Measurements from ENCODE around the gene EVC2. TPM values are rescaled to one million over a fixed set of nuclear protein-coding genes. Genes with fewer than 3 reads are reported as not detected.

EVC2 gene
- total RNA-seq, 2 donors from 2014 or later = 0.49 to 0.93 TPM

DNA sequence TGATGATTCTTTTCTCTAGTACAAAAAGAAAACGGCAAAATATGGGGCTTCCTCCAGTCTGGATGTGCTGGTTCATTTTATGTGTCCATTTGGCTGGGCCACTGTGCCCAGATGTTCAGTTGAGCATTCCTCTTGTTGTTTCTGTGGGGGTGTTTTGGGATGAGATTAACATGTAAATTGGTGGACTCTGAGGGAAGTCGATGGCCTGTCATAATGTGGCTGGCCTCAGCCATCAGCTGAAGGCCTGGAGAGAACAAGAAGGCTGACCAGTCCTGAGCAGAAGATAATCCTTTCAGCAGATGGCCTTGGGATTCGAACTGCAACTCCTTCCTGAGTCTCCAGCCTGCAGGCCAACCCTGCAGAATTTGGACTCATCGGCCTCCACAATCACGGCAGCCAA lies 136.7 kb downstream of the EVC2 start:
- no peaks in the 10 kb centered on the region for H3K9me3 ChIP-seq
- no peak overlapping the region for H3K9ac ChIP-seq (ENCODE audit: low read depth in 2 of 2, low read length in 2 of 2)
- no peaks in the 10 kb centered on the region for H3K27me3 ChIP-seq
- intact Hi-C loops (cut with DNase I) = no loop called here
- H3K4me1 ChIP-seq = no peaks in the 10 kb centered on the region
- no peak for DNase-seq
- H3K36me3 ChIP-seq = no peaks in the 10 kb centered on the region
- no peak overlapping the region for H3K4me3 ChIP-seq
- H3K27ac ChIP-seq = no peak overlapping the region
- TF ChIP-seq CTCF (IDR thresholded peaks at IDR 0.05) = no peak

DNA sequence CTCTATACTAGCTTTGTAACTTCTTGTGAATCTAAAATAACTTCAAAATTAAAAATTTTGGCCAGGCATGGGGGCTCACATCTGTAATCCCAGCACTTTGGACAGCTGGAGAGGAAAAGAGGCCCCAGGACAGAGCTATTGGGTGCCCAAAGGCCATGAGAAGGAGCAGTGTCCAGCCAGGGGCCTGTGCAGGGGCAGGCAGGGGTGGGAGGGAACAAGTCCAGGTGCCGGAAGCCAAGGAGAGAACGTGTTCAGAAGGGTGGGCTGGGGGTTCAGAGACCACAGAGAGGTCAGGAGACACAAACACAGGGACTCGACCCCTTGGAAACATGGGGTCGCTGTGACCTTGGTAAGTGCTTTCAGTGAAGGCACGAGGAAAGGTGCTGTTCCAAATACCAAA lies 138.9 kb downstream of the EVC2 start:
- intact Hi-C loops (cut with DNase I) = no loop called here
- no peak overlapping the region for H3K27ac ChIP-seq
- no peaks in the 10 kb centered on the region for H3K4me1 ChIP-seq
- no peak for TF ChIP-seq CTCF (IDR thresholded peaks at IDR 0.05)
- no peak overlapping the region for H3K9ac ChIP-seq (ENCODE audit: low read depth in 2 of 2, low read length in 2 of 2)
- DNase-seq = no peak
- H3K4me3 ChIP-seq = no peak overlapping the region
- no peaks in the 10 kb centered on the region for H3K9me3 ChIP-seq
- H3K27me3 ChIP-seq = no peaks in the 10 kb centered on the region
- H3K36me3 ChIP-seq = no peaks in the 10 kb centered on the region

- no peak for TF ChIP-seq CTCF (IDR thresholded peaks at IDR 0.05)
- no peaks in the 10 kb centered on the region for H3K4me1 ChIP-seq
- H3K4me3 ChIP-seq = no peak overlapping the region
- H3K27ac ChIP-seq = no peak overlapping the region
- H3K9me3 ChIP-seq = no peaks in the 10 kb centered on the region
- intact Hi-C loops (cut with DNase I) = no loop called here
- no peaks in the 10 kb centered on the region for H3K36me3 ChIP-seq
- no peak for DNase-seq
- H3K27me3 ChIP-seq = no peaks in the 10 kb centered on the region
- H3K9ac ChIP-seq (ENCODE audit: low read depth in 2 of 2, low read length in 2 of 2) = no peak overlapping the region
Measured at GRCh38 chr4:5568931-5569330, 139.4 kb downstream of the EVC2 start.

- DNase-seq = no peak
- H3K9ac ChIP-seq (ENCODE audit: low read depth in 2 of 2, low read length in 2 of 2) = no peak overlapping the region
- intact Hi-C loops (cut with DNase I) = no loop called here
- H3K4me3 ChIP-seq = no peak overlapping the region
- no peaks in the 10 kb centered on the region for H3K36me3 ChIP-seq
- H3K9me3 ChIP-seq = no peaks in the 10 kb centered on the region
- TF ChIP-seq CTCF (IDR thresholded peaks at IDR 0.05) = no peak
- no peaks in the 10 kb centered on the region for H3K4me1 ChIP-seq
- no peaks in the 10 kb centered on the region for H3K27me3 ChIP-seq
- H3K27ac ChIP-seq = no peak overlapping the region
Measured at GRCh38 chr4:5568336-5568735, 140.0 kb downstream of the EVC2 start.

DNA sequence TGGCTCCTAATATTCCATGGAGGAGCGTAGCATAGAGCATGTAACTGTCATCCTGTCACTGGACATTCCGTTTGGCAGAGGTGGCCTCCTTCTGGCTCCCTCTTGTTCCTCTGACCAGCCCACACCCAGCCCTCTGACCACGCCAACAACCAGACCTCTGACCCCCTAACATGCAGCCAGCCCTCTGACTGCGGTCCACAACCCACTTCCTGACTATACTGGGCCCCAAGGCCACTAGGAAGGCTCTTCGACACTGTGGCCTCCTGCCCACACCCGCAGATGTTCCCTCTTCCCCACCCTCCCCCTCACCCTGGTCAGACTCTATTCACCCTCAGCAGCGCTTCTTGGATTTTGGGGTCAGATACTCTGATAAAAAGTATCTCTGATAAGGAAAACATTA lies 141.4 kb downstream of the EVC2 start:
- no peaks in the 10 kb centered on the region for H3K36me3 ChIP-seq
- H3K9ac ChIP-seq (ENCODE audit: low read depth in 2 of 2, low read length in 2 of 2) = no peak overlapping the region
- no peaks in the 10 kb centered on the region for H3K9me3 ChIP-seq
- no peak for TF ChIP-seq CTCF (IDR thresholded peaks at IDR 0.05)
- no peaks in the 10 kb centered on the region for H3K27me3 ChIP-seq
- intact Hi-C loops (cut with DNase I) = no loop called here
- H3K4me1 ChIP-seq = no peaks in the 10 kb centered on the region
- no peak for DNase-seq
- H3K4me3 ChIP-seq = no peak overlapping the region
- H3K27ac ChIP-seq = no peak overlapping the region

DNA sequence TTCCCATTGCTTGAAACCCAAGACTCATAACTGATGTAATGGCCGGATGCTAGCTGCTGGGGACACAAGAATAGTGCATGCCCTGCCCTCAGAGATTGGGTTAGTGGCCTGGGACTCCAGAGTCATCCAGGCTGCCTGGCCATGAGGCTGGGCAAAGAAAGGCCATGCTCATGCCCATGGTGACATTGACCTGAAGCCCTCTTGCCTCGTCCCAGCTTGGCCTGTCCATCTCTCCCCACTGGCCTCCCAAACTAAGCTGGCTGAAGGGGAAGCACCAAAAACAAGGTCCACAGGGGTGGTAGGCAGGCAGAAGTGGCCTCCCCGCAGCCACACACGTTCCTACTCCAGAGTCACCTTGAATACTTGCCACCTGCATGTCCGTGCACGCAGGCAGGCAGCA lies 141.8 kb downstream of the EVC2 start:
- DNase-seq = no peak
- Histone ChIP-seq H3K9me3 (no peaks in the 10 kb centered on the region), H3K36me3 (no peaks in the 10 kb centered on the region), H3K9ac (ENCODE audit: low read depth in 2 of 2, low read length in 2 of 2) (no peak overlapping the region), H3K4me3 (no peak overlapping the region), H3K27me3 (no peaks in the 10 kb centered on the region), H3K4me1 (no peaks in the 10 kb centered on the region), H3K27ac (no peak overlapping the region)
- intact Hi-C loops (cut with DNase I) = no loop called here
- no peak for TF ChIP-seq CTCF (IDR thresholded peaks at IDR 0.05)
